Glutamatergic neuron (in vitro differentiated cells): ENCODE results near the gene MAP7. TPM values are rescaled to one million over a fixed set of nuclear protein-coding genes. Genes with fewer than 3 reads are reported as not detected.
"Not testable (repeated sequence)": the region's sequence is repeated elsewhere in the genome, so short reads cannot be mapped to it uniquely, and the experiment has no call there.

Experiments
- DNase-seq: peaks from one replicate; pipeline ENCODE4 v3.0.0; 2022
- H3K27ac Mint-ChIP-seq: one replicate; pipeline ENCODE4 v1.8.0; 2020; ENCODE audit warnings: mild to moderate bottlenecking, mixed read lengths, inconsistent platforms; ENCODE audit not compliant: unreplicated experiment
- H3K27me3 Mint-ChIP-seq: one replicate; pipeline ENCODE4 v1.8.0; 2020; ENCODE audit warnings: mild to moderate bottlenecking, moderate library complexity, mixed read lengths, inconsistent platforms; ENCODE audit not compliant: unreplicated experiment
- H3K36me3 Mint-ChIP-seq: one replicate; pipeline ENCODE4 v1.8.0; 2020; ENCODE audit warnings: mild to moderate bottlenecking, mixed read lengths, inconsistent platforms; ENCODE audit not compliant: unreplicated experiment
- H3K4me1 Mint-ChIP-seq: one replicate; pipeline ENCODE4 v1.8.0; 2020; ENCODE audit warnings: mild to moderate bottlenecking, low read depth, mixed read lengths, inconsistent platforms; ENCODE audit not compliant: unreplicated experiment
- H3K4me3 Mint-ChIP-seq: one replicate; pipeline ENCODE4 v1.8.0; 2020; ENCODE audit warnings: mild to moderate bottlenecking, mixed read lengths, inconsistent platforms; ENCODE audit not compliant: unreplicated experiment
- H3K9me3 Mint-ChIP-seq: one replicate; pipeline ENCODE4 v1.8.0; 2020; ENCODE audit warnings: mild to moderate bottlenecking, moderate library complexity, mixed read lengths, inconsistent platforms; ENCODE audit not compliant: unreplicated experiment
- CTCF ChIP-seq: fragments of 200-600 bp; sonication (generic); IDR thresholded peaks from one replicate; pipeline ENCODE4 v1.5.0; 2021; ENCODE audit not compliant: partially characterized antibody, unreplicated experiment
- total RNA-seq: library from RNA; stranded (reverse); fragmentation: NEBNext Ultra II Directional; extraction: Animal tissue kit (Norgen Biotek cat#: 25700); gene quantifications from one replicate; pipeline ENCODE4 v1.2.1, GENCODE V29; 2021; ENCODE audit not compliant: unreplicated experiment

MAP7 gene
- total RNA-seq, 1 donor from 2014 or later, result 2.2 TPM

GRCh38 chr6:136499370-136499769, 50.9 kb downstream of the MAP7 start:
- TF ChIP-seq CTCF, result no peak
- no peak overlapping the region for H3K4me3 Mint-ChIP-seq
- H3K4me1 Mint-ChIP-seq, result peaks cover 20% of the 10 kb centered on the region
- DNase-seq, result no peak
- H3K36me3 Mint-ChIP-seq, result no peaks in the 10 kb centered on the region
- H3K9me3 Mint-ChIP-seq, result peaks cover 5% of the 10 kb centered on the region
- H3K27me3 Mint-ChIP-seq, result peaks cover 4% of the 10 kb centered on the region
- no peak overlapping the region for H3K27ac Mint-ChIP-seq

DNA sequence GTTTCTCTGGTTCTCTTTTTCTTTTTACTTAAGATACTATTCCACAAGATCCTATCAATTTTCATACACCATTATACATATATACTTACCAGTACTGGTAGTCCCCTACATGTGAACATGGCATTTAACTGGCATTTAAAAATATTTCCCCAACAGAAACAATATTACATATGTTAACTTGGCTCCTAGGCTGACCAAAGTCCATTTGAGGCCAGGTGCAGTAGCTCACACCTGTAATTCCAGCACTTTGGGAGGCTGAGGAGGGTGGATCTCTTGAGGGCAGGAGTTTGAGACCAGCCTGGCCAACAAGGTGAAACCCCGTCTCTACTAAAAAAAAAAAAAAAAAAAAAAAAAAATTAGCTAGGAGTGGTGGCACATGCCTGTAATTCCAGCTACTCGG, 53.8 kb downstream of the MAP7 start:
- not testable (repeated sequence) for H3K27me3 Mint-ChIP-seq, H3K27ac Mint-ChIP-seq, H3K4me1 Mint-ChIP-seq, DNase-seq, H3K4me3 Mint-ChIP-seq, H3K36me3 Mint-ChIP-seq, H3K9me3 Mint-ChIP-seq

- peaks cover 1% of the 10 kb centered on the region for H3K9me3 Mint-ChIP-seq
- TF ChIP-seq CTCF, result no peak
- H3K27me3 Mint-ChIP-seq, result peaks cover 2% of the 10 kb centered on the region
- H3K27ac Mint-ChIP-seq, result no peak overlapping the region
- H3K4me3 Mint-ChIP-seq, result no peak overlapping the region
- no peaks in the 10 kb centered on the region for H3K36me3 Mint-ChIP-seq
- H3K4me1 Mint-ChIP-seq, result no peaks in the 10 kb centered on the region
- no peak for DNase-seq
Measured at GRCh38 chr6:136494710-136495109, 55.5 kb downstream of the MAP7 start.

DNA sequence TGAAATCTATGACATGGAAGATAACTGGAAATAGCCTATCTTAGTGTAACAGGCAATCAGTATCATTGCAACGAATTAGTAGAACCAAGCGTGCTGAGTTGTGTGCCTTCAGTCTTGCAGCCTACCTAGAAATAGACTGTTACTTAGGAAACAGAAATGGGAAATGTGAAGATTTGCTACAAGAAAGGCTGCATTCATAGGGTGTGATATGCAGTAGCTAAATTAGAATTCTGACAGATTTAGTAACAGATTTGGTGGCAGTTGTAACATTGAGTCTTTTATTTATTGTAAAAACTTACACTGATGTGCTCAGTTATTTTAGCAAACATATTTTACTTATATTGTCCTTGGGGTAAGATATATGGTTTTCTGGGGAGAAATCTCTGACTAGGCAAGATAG, 56.2 kb downstream of the MAP7 start:
- Mint-ChIP-seq H3K27me3 (peaks cover 2% of the 10 kb centered on the region), H3K4me3 (no peak overlapping the region), H3K4me1 (no peaks in the 10 kb centered on the region), H3K9me3 (peaks cover 1% of the 10 kb centered on the region), H3K27ac (no peak overlapping the region), H3K36me3 (no peaks in the 10 kb centered on the region)
- DNase-seq, result no peak
- no peak for TF ChIP-seq CTCF

- Mint-ChIP-seq H3K9me3 (peaks cover 1% of the 10 kb centered on the region), H3K36me3 (no peaks in the 10 kb centered on the region), H3K27ac (no peak overlapping the region), H3K27me3 (peaks cover 2% of the 10 kb centered on the region), H3K4me1 (no peaks in the 10 kb centered on the region), H3K4me3 (no peak overlapping the region)
- no peak for DNase-seq
- no peak for TF ChIP-seq CTCF
Measured at GRCh38 chr6:136492409-136492808, 57.8 kb downstream of the MAP7 start.

GRCh38 chr6:136491754-136492153, 58.5 kb downstream of the MAP7 start:
- no peak overlapping the region for H3K27ac Mint-ChIP-seq
- no peaks in the 10 kb centered on the region for H3K9me3 Mint-ChIP-seq
- no peak for DNase-seq

More at GRCh38 chr6:136491754-136492153, 58.5 kb downstream of the MAP7 start:
- Mint-ChIP-seq H3K4me3 (no peak overlapping the region), H3K4me1 (no peaks in the 10 kb centered on the region), H3K27me3 (peaks cover 2% of the 10 kb centered on the region), H3K36me3 (no peaks in the 10 kb centered on the region)
- no peak for TF ChIP-seq CTCF
